Endothelial cell of umbilical vein (primary cell): ENCODE data around the gene RAB36. TPM values are rescaled to one million over a fixed set of nuclear protein-coding genes. Genes with fewer than 3 reads are reported as not detected.

ENCODE experiments used
- BruUV-seq: library from RNA; stranded (reverse); fragments of 400-500 nt; replicated peaks from 2 replicates; lab custom pipeline; 2021; lab: Mats Ljungman, UMichigan
- CTCF ChIA-PET: fragments of 300-600, 350-600 bp; sonication (Branson Sonifier 250); formaldehyde crosslinking; loops from one replicate; lab custom pipeline; 2021; ENCODE audit warnings: antibody characterized with exemption, inconsistent platforms; lab: Charles Lee
- POLR2A ChIA-PET: fragments of 300-600, 350-600 bp; sonication (Branson Sonifier 250); formaldehyde crosslinking; loops from one replicate; lab custom pipeline; 2021; ENCODE audit warnings: antibody characterized with exemption, inconsistent platforms; lab: Charles Lee
- DNase-seq: peaks from one replicate; pipeline ENCODE4 v3.0.0-alpha.2; 2011; ENCODE audit warnings: low read depth, low spot score
- FAIRE-seq: peaks from 2 replicates; lab custom pipeline; 2011; peaks lifted over from hg19 to GRCh38; lab: Jason Lieb, UNC
- H2AFZ ChIP-seq: 2 replicates; pipeline ENCODE4 v1.6.0; 2012; ENCODE audit warnings: low read depth, low read length, control low read depth, inconsistent platforms
- H3K27ac ChIP-seq: 2 replicates; pipeline ENCODE4 v1.5.1; 2011; ENCODE audit warnings: low read depth, mild to moderate bottlenecking, control low read depth, low read length, moderate library complexity; ENCODE audit not compliant: insufficient read depth
- H3K27me3 ChIP-seq, 2 experiments: 2 replicates each; pipeline versions ENCODE4 v1.6.0 to v1.6.1; 2011; ENCODE audit warnings: low read length in 2 of 2, mixed read lengths in 1 of 2; ENCODE audit not compliant: control insufficient read depth in 2 of 2, insufficient read depth in 2 of 2
- H3K36me3 ChIP-seq, 2 experiments: 2 replicates in 1 of 2; 3 replicates in 1 of 2; pipeline ENCODE4 v1.5.1; 2011; ENCODE audit warnings: low read length in 2 of 2, mild to moderate bottlenecking in 1 of 2, moderate library complexity in 1 of 2; ENCODE audit not compliant: control insufficient read depth in 2 of 2, insufficient read depth in 2 of 2; ENCODE audit errors: extremely low read depth in 1 of 2
- H3K4me1 ChIP-seq: 3 replicates; pipeline ENCODE4 v1.5.1; 2011; ENCODE audit warnings: mild to moderate bottlenecking, low read length; ENCODE audit not compliant: control insufficient read depth, insufficient read depth; ENCODE audit errors: extremely low read depth
- H3K4me2 ChIP-seq: 2 replicates; pipeline ENCODE4 v1.6.1; 2011; ENCODE audit warnings: low read length, control low read depth, mixed read lengths; ENCODE audit not compliant: insufficient read depth
- H3K4me3 ChIP-seq, 3 experiments: fragments of 200-600 bp in 1 of 3; sonication (generic), shearing (Covaris generic) in 1 of 3; replicated peaks in 1 of 3; 2 replicates each; pipeline ENCODE4 v1.5.1; 2011 to 2016; ENCODE audit warnings: control low read depth in 3 of 3, low read length in 3 of 3, mild to moderate bottlenecking in 2 of 3, inconsistent platforms in 1 of 3, low read depth in 1 of 3, moderate library complexity in 1 of 3; ENCODE audit not compliant: insufficient read depth in 1 of 3
- H3K79me2 ChIP-seq: 2 replicates; pipeline ENCODE4 v1.6.0; 2012; ENCODE audit warnings: low read length, inconsistent platforms; ENCODE audit not compliant: control insufficient read depth, insufficient read depth
- H3K9ac ChIP-seq: replicated peaks from 2 replicates; pipeline ENCODE3; 2011; ENCODE audit warnings: low read length, control low read depth; ENCODE audit not compliant: insufficient read depth; ENCODE audit errors: extremely low read depth
- H3K9me1 ChIP-seq: replicated peaks from 3 replicates; pipeline ENCODE4 v1.6.0; 2011; ENCODE audit warnings: mild to moderate bottlenecking, low read length; ENCODE audit not compliant: control insufficient read depth, insufficient read depth; ENCODE audit errors: extremely low read depth
- H3K9me3 ChIP-seq: replicated peaks from 2 replicates; pipeline ENCODE4 v1.5.1; 2012; ENCODE audit warnings: low read length, inconsistent platforms; ENCODE audit not compliant: control insufficient read depth, insufficient read depth
- H4K20me1 ChIP-seq: replicated peaks from 2 replicates; pipeline ENCODE3; 2011; ENCODE audit warnings: mild to moderate bottlenecking, low read length; ENCODE audit not compliant: control insufficient read depth, insufficient read depth; ENCODE audit errors: extremely low read depth
- CTCF ChIP-seq, 2 donors: IDR thresholded peaks; 1 replicate in 1 of 2; 2 replicates in 1 of 2; pipeline ENCODE4 v1.5.1; 2011; ENCODE audit warnings: low read length in 2 of 2, mild to moderate bottlenecking in 2 of 2, moderate library complexity in 2 of 2, control low read depth in 1 of 2, inconsistent platforms in 1 of 2, low read depth in 1 of 2; ENCODE audit not compliant: insufficient read depth in 1 of 2; ENCODE audit errors: extremely low read depth in 1 of 2
- EZH2 ChIP-seq: IDR thresholded peaks from 2 replicates; pipeline ENCODE4 v1.6.1; 2012; ENCODE audit warnings: borderline replicate concordance, low read depth, mild to moderate bottlenecking, moderate library complexity, low read length, inconsistent platforms; ENCODE audit not compliant: severe bottlenecking
- FOS ChIP-seq: IDR thresholded peaks from 2 replicates; pipeline ENCODE4 v1.6.1; 2011; ENCODE audit warnings: mild to moderate bottlenecking, low read length, moderate library complexity, borderline replicate concordance; ENCODE audit not compliant: insufficient read depth
- GATA2 ChIP-seq: IDR thresholded peaks from 2 replicates; pipeline ENCODE4 v1.7.0; 2011; ENCODE audit warnings: low read depth, mild to moderate bottlenecking, moderate library complexity, mixed read lengths, low read length; ENCODE audit not compliant: insufficient read length, insufficient read depth
- JUN ChIP-seq: IDR thresholded peaks from 2 replicates; pipeline ENCODE4 v1.6.1; 2011; ENCODE audit warnings: borderline replicate concordance, low read depth; ENCODE audit not compliant: insufficient read length, insufficient read depth
- MAX ChIP-seq: IDR thresholded peaks from 2 replicates; pipeline ENCODE4 v1.6.1; 2011; ENCODE audit not compliant: insufficient read depth, insufficient read length
- MYC ChIP-seq: IDR thresholded peaks from one replicate; pipeline ENCODE4 v1.6.1; 2011; ENCODE audit warnings: mild to moderate bottlenecking, low read depth, low read length
- POLR2A ChIP-seq: IDR thresholded peaks from 2 replicates; pipeline ENCODE4 v1.6.1; 2012; ENCODE audit warnings: low read depth, mild to moderate bottlenecking, control low read depth, low read length
- POLR2AphosphoS5 ChIP-seq: IDR thresholded peaks from 2 replicates; pipeline ENCODE4 v1.6.1; 2012; ENCODE audit warnings: low read depth, mild to moderate bottlenecking, control low read depth, low read length, moderate library complexity; ENCODE audit not compliant: insufficient read depth
- dilution Hi-C: fragments of 300-500 bp; cut with MboI; formaldehyde crosslinking; loops from one replicate; pipeline ENCODE4 v1.15.0; 2019; ENCODE audit warnings: low sequenced_read_pairs; ENCODE audit not compliant: extremely low pct_ligation_motif_present
- intact Hi-C: fragments of 100-400 bp; cut with micrococcal nuclease; formaldehyde crosslinking; loops from one replicate; pipeline ENCODE4 v1.10.0; 2022
- polyA plus RNA-seq, 4 experiments: library from polyadenylated mRNA; depleted of rRNA in 3 of 4; stranded (reverse) in 3 of 4; unstranded in 1 of 4; fragments of >200 nt; gene quantifications; 2 replicates each; pipeline versions ENCODE4 v1.2.1 to v1.2.3, GENCODE V29; 2011 to 2012; ENCODE audit warnings: missing spikeins in 1 of 4
- total RNA-seq: library from RNA; stranded (reverse); gene quantifications from 2 replicates; pipeline ENCODE4 v1.2.3, GENCODE V29; 2021

RAB36 gene
- total and polyA plus RNA-seq, 2 donors (not counting 3 experiments of a cell fraction or from before 2014, with no cell fraction given) = 2.7 to 3.1 TPM

- Histone ChIP-seq H2AFZ (no peak overlapping the region), H3K9me1 (no peaks in the 10 kb centered on the region), H3K4me3 (no peak overlapping the region), H3K36me3 (no peaks in the 10 kb centered on the region), H3K27ac (no peak overlapping the region), H3K9me3 (no peaks in the 10 kb centered on the region), H3K4me1 (no peaks in the 10 kb centered on the region), H4K20me1 (no peaks in the 10 kb centered on the region), H3K9ac (no peak overlapping the region), H3K4me2 (no peak overlapping the region), H3K27me3 (no peaks in the 10 kb centered on the region), H3K79me2 (no peaks in the 10 kb centered on the region)
- DNase-seq (no peak), FAIRE-seq (no peak)
- intact Hi-C loops = no loop called here
- BruUV-seq = no TSS peak
- dilution Hi-C loops = no loop called here
- TF ChIP-seq CTCF (IDR thresholded peaks at IDR 0.05; ENCODE audit: extremely low read depth in 1 of 2, insufficient read depth in 1 of 2, low read depth in 1 of 2, low read length in 2 of 2) = no peak
- TF ChIP-seq POLR2A = no peak
- no peak for TF ChIP-seq FOS
- no peak for TF ChIP-seq MAX
- TF ChIP-seq GATA2 = no peak
- no peak for TF ChIP-seq EZH2
- no peak for TF ChIP-seq POLR2AphosphoS5
- no peak for TF ChIP-seq JUN
- no peak for TF ChIP-seq MYC
- CTCF ChIA-PET = no interaction called here
- POLR2A ChIA-PET = no interaction called here
These were observed 6.5 kb downstream of the RAB36 start for GRCh38 chr22:23151827-23152226.
